ENCODE results near the gene TENM4. TPM values are rescaled to one million over a fixed set of nuclear protein-coding genes. Genes with fewer than 3 reads are reported as not detected.

Gene TENM4
- polyA plus RNA-seq, 3 donors, result 0.31 to 1.7 TPM; not detected in 1

- Mint-ChIP-seq H3K9me3 (peaks cover 0 to 48% (median 38%) of the 10 kb centered on the region in 7 donors), H3K27me3 (ENCODE audit: low read depth in 3 of 3) (peaks cover 79 to 99% (median 92%) of the 10 kb centered on the region in 3 donors), H3K36me3 (peaks cover 10 to 11% of the 10 kb centered on the region in 2 donors), H3K27ac (no peak overlapping the region), H3K4me3 (peak overlapping the region; percentile 78 to 85), H3K4me1 (peaks cover 41% of the 10 kb centered on the region)
- H3K4me3 ChIP-seq (replicated peaks in 1 of 3; ENCODE audit: low read depth in 2 of 3, low read length in 3 of 3), result peak overlapping the region in 2 of 3 experiments; percentile 27 to 75
- H3K9me3 ChIP-seq (replicated peaks in 1 of 2; ENCODE audit: control insufficient read depth in 1 of 2, insufficient read depth in 1 of 2, low read length in 2 of 2), result peaks cover 4 to 49% of the 10 kb centered on the region in 2 donors
- no peaks in the 10 kb centered on the region for H3K79me2 ChIP-seq (ENCODE audit: insufficient read depth, low read length)
- H3K27me3 ChIP-seq (ENCODE audit: control insufficient read depth in 2 of 2, insufficient read depth in 2 of 2, low read length in 2 of 2), result peaks cover 72 to 94% of the 10 kb centered on the region in 2 donors
- peaks cover 26% of the 10 kb centered on the region for H4K20me1 ChIP-seq (ENCODE audit: insufficient read depth, low read length)
- peak in 2 of 3 donors; percentile 11 to 18 for DNase-seq
- intact Hi-C loops (cut with micrococcal nuclease), result no loop called here
- TF ChIP-seq CTCF (IDR thresholded peaks at IDR 0.05), result no peak
- H3K4me2 ChIP-seq (replicated peaks; ENCODE audit: extremely low read depth, low read length, poor library complexity, severe bottlenecking), result peak overlapping the region; percentile 81
- peaks cover 33 to 52% of the 10 kb centered on the region in 2 donors for H3K4me1 ChIP-seq (ENCODE audit: control insufficient read depth in 1 of 2, insufficient read depth in 2 of 2, low read length in 2 of 2)
- H2AFZ ChIP-seq (ENCODE audit: insufficient read depth, low read depth, low read length, poor library complexity, severe bottlenecking), result peak overlapping the region; percentile 56
- H3K27ac ChIP-seq (ENCODE audit: low read depth in 1 of 2, low read length in 2 of 2), result no peak overlapping the region
- no peak overlapping the region for H3K9ac ChIP-seq (ENCODE audit: insufficient read depth, low read length, poor library complexity, severe bottlenecking)
- H3K36me3 ChIP-seq (replicated peaks in 1 of 2; ENCODE audit: control insufficient read depth in 1 of 2, insufficient read depth in 2 of 2, low read length in 2 of 2), result no peaks in the 10 kb centered on the region
- WGBS (ENCODE audit: insufficient coverage), result 2% methylated on average over 33 of the region's 41 CpGs
Observed at GRCh38 chr11:79438631-79439409, 2.0 kb downstream of the TENM4 start.

- no peaks in the 10 kb centered on the region for H3K79me2 ChIP-seq (ENCODE audit: insufficient read depth, low read length)
Observed at GRCh38 chr11:79437981-79438630, 2.7 kb downstream of the TENM4 start.

More at GRCh38 chr11:79437981-79438630, 2.7 kb downstream of the TENM4 start:
- H3K4me1 ChIP-seq (ENCODE audit: control insufficient read depth in 1 of 2, insufficient read depth in 2 of 2, low read length in 2 of 2), result peaks cover 33 to 52% of the 10 kb centered on the region in 2 donors
- peaks cover 26% of the 10 kb centered on the region for H4K20me1 ChIP-seq (ENCODE audit: insufficient read depth, low read length)
- peaks cover 72 to 94% of the 10 kb centered on the region in 2 donors for H3K27me3 ChIP-seq (ENCODE audit: control insufficient read depth in 2 of 2, insufficient read depth in 2 of 2, low read length in 2 of 2)
- H3K9me3 ChIP-seq (replicated peaks in 1 of 2; ENCODE audit: control insufficient read depth in 1 of 2, insufficient read depth in 1 of 2, low read length in 2 of 2), result peaks cover 4 to 45% of the 10 kb centered on the region in 2 donors
- WGBS (ENCODE audit: insufficient coverage), result 5% methylated on average over 19 of the region's 31 CpGs
- H3K4me2 ChIP-seq (replicated peaks; ENCODE audit: extremely low read depth, low read length, poor library complexity, severe bottlenecking), result peak overlapping the region; percentile 81
- no peak for DNase-seq
- no peak overlapping the region for H3K9ac ChIP-seq (ENCODE audit: insufficient read depth, low read length, poor library complexity, severe bottlenecking)
- no peak for TF ChIP-seq CTCF (IDR thresholded peaks at IDR 0.05)
- Mint-ChIP-seq H3K9me3 (peaks cover 0 to 42% (median 36%) of the 10 kb centered on the region in 7 donors), H3K27ac (peak overlapping the region in 1 of 7 donors; percentile 70), H3K27me3 (ENCODE audit: low read depth in 3 of 3) (peaks cover 82 to 99% (median 92%) of the 10 kb centered on the region in 3 donors), H3K4me3 (peak overlapping the region; percentile 63 to 75), H3K4me1 (peaks cover 41% of the 10 kb centered on the region), H3K36me3 (peaks cover 10 to 11% of the 10 kb centered on the region in 2 donors)
- no peaks in the 10 kb centered on the region for H3K36me3 ChIP-seq (replicated peaks in 1 of 2; ENCODE audit: control insufficient read depth in 1 of 2, insufficient read depth in 2 of 2, low read length in 2 of 2)
- H3K4me3 ChIP-seq (replicated peaks in 1 of 3; ENCODE audit: low read depth in 2 of 3, low read length in 3 of 3), result peak overlapping the region in 1 of 3 experiments; percentile 75
- H2AFZ ChIP-seq (ENCODE audit: insufficient read depth, low read depth, low read length, poor library complexity, severe bottlenecking), result no peak overlapping the region
- intact Hi-C loops (cut with micrococcal nuclease), result no loop called here
- no peak overlapping the region for H3K27ac ChIP-seq (ENCODE audit: low read depth in 1 of 2, low read length in 2 of 2)

All from CD14-positive monocyte (primary cell).